Effector CD8-positive, alpha-beta T cell (primary cell): ENCODE results near the gene ERGIC3.
"Not testable (repeated sequence)": the region's sequence is repeated elsewhere in the genome, so short reads cannot be mapped to it uniquely, and the experiment has no call there.

Source experiments
- DNase-seq: peaks from one replicate; lab custom pipeline; 2025; lab: John Stamatoyannopoulos, UW
- total RNA-seq, 4 experiments: gene quantifications; one replicate each; lab custom pipeline; 2026; lab: John Stamatoyannopoulos, UW

Gene ERGIC3
- 111 to 136 (median 133) reads per million in 4 experiments for total RNA-seq

DNA sequence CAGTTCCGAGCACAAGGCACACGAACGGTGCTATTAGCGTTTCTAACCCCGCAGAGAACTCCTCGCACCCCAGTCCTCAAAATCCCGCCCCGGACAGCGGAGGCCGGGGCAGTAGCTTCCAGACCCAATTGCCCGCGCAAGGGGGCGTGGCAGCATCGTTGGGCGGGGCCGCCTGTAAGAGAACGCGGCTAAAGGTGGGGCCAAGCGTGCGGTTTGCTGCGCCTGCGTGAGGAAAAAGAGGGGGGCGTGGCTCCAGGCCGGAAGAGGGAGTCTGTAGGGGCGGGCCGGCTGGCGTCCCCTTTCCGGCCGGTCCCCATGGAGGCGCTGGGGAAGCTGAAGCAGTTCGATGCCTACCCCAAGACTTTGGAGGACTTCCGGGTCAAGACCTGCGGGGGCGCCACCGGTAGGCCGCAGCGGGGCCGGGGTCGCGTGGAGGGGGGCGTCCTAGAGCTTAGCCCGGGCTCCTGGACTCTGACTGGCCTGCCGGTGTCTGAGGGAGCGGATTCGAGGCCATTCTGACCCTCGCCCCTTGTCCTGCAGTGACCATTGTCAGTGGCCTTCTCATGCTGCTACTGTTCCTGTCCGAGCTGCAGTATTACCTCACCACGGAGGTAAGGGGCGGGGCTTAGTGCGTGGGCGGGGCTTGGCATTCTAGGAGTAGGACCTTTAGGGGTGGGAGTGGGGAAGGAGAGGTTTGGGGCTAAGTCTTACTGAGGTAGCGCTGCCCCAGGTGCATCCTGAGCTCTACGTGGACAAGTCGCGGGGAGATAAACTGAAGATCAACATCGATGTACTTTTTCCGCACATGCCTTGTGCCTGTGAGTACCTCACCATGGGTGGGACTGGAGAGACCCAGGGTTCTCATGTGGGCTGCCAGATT lies at the start of gene ERGIC3:
Gene ERGIC3 (plus strand): TSS at position 296 of the 880 bp plus-strand sequence. CDS start 20 bp downstream, at position 316.
- peak; percentile 93 for DNase-seq

DNA sequence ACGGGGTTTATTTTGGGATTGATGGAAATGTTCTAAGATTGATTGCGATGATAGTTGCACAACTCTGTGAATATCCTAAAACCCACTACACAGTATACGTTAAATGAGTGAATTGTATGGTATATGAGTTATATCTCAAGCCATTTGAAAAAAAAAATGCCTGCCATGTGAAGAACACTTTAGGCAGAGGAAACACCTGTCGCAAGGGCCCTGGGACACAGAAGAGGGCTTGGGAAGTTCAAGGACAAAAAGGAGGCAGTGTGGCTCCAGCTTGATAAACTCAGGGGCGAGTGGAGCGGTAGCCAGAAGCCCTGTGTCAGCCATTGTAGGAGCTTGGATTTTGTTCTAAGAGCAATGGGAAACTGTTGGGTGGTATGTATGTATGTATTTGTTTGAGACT lies 49.5 kb upstream of the ERGIC3 start:
- no peak for DNase-seq

DNA sequence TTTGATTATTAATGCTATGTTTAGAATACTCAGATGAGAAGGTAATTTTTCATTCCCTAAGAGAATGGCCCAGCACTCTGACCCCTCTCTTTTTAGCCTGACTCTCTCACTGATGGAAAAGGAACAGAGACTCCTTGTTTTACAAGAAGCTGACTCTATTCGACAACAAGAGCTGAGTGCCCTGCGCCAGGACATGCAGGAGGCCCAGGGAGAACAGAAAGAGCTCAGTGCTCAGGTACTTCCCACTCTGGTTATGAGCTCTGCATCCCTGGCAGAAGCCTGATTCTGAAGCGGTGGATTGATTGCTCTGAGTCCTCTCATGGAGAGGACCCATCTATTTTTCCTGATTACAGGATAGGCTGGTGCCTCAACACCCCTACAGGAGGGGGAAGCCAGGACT lies 45.4 kb upstream of the ERGIC3 start:
- DNase-seq, result no peak

DNA sequence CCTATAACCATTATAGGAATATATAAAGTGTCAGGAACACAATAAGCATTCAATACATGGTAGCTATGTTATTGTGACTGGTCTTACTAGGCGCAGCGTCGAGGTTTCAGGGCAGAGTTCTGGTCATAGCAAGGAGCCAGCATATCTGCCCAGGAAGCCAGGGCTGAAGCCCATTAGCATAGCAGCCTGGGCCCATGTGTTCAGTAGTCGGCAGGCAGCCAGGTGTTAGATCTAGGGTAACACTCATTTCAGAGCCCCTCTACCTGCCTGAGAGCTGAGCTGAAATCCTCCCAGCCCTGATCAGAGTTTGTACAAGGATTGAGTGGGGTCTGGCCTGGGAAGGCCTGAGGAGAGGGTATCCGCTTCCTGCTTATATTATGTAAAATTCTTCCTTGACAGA lies 44.6 kb upstream of the ERGIC3 start:
- DNase-seq, result no peak

DNA sequence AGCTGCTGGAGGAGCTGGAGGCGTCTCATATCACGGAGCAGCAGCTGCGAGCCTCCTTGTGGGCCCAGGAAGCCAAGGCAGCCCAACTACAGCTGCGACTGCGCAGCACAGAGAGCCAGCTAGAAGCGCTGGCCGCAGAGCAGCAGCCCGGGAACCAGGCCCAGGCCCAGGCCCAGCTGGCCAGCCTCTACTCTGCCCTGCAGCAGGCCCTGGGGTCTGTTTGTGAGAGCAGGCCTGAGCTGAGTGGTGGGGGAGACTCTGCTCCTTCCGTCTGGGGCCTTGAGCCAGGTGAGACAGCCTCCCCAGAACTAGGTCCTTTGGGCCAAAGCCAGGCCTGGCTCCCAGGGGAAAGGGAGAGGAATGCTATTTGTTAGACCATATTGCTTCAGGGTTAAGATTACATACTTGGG lies 44.1 kb upstream of the ERGIC3 start:
- no peak for DNase-seq

DNA sequence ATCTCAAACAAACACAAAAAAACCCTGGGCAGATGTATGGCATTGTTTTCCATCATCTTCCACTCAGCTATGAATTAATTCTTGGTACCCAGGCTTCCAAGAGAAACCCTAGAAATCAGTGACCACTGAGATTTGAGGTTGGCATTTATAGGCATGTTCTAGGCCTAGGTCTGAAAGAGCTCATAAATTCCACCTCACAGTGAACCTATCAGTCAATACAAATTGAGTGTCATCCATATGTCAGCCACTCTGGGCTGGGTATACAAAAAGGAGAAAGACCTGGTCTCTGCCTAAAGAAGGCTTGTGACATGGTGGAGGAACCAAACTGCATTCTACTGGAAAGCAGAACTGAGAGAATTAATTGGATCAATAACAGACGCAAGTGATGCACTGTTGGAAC lies 42.6 kb upstream of the ERGIC3 start:
- no peak for DNase-seq

DNA sequence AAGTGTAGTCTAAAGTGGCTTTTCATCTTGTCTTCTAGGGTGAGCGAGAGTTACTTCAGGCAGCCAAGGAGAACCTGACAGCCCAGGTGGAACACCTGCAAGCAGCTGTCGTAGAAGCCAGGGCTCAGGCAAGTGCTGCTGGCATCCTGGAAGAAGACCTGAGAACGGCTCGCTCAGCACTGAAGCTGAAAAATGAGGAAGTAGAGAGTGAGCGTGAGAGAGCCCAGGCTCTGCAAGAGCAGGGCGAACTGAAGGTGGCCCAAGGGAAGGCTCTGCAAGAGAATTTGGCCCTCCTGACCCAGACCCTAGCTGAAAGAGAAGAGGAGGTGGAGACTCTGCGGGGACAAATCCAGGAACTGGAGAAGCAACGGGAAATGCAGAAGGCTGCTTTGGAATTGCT lies 39.5 kb upstream of the ERGIC3 start:
- no peak for DNase-seq

DNA sequence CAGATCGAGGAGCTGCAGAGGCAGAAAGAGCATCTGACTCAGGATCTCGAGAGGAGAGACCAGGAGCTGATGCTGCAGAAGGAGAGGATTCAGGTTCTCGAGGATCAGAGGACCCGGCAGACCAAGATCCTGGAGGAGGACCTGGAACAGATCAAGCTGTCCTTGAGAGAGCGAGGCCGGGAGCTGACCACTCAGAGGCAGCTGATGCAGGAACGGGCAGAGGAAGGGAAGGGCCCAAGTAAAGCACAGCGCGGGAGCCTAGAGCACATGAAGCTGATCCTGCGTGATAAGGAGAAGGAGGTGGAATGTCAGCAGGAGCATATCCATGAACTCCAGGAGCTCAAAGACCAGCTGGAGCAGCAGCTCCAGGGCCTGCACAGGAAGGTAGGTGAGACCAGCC lies 38.6 kb upstream of the ERGIC3 start:
- DNase-seq, result no peak

DNA sequence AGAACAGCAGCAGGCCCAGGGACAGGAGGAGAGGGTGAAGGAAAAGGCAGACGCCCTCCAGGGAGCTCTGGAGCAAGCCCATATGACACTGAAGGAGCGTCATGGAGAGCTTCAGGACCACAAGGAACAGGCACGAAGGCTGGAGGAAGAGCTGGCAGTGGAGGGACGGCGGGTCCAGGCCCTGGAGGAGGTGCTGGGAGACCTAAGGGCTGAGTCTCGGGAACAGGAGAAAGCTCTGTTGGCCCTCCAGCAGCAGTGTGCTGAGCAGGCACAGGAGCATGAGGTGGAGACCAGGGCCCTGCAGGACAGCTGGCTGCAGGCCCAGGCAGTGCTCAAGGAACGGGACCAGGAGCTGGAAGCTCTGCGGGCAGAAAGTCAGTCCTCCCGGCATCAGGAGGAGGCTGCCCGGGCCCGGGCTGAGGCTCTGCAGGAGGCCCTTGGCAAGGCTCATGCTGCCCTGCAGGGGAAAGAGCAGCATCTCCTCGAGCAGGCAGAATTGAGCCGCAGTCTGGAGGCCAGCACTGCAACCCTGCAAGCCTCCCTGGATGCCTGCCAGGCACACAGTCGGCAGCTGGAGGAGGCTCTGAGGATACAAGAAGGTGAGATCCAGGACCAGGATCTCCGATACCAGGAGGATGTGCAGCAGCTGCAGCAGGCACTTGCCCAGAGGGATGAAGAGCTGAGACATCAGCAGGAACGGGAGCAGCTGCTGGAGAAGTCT lies 37.9 kb upstream of the ERGIC3 start:
- no peak for DNase-seq

DNA sequence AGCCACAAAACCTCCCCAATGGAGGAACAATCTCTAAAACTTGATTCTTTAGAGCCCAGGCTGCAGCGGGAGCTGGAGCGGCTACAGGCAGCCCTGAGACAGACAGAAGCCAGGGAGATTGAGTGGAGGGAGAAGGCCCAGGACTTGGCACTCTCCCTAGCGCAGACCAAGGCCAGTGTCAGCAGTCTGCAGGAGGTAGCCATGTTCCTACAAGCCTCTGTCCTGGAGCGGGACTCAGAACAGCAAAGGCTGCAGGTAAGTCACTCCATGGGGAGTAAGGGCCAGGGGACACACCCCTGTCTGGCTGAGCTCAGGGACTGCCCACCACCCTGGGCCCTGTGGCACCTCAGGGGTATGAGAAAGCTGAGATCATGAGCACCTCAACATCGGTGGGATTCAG lies 37.1 kb upstream of the ERGIC3 start:
- DNase-seq, result no peak

DNA sequence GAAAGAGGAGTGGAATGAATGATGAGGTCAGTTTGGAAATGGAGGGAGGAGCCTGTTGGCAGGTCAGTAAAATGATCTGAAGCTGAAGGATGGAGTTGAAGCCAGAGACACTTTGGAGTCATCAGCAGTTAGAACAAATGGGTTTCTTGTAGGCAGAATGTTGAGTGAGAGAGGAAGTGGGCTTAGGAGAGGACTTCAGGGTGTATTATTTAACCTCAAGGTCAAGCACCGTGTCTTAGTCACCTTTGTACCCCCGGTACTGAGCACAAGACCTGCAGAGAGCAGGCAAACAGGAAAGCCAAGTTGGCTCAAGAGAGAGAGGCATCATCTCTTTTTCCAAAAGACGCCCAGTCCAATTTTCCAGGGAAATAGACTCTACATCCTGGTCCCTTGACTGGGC lies 35.7 kb upstream of the ERGIC3 start:
- no peak for DNase-seq

DNA sequence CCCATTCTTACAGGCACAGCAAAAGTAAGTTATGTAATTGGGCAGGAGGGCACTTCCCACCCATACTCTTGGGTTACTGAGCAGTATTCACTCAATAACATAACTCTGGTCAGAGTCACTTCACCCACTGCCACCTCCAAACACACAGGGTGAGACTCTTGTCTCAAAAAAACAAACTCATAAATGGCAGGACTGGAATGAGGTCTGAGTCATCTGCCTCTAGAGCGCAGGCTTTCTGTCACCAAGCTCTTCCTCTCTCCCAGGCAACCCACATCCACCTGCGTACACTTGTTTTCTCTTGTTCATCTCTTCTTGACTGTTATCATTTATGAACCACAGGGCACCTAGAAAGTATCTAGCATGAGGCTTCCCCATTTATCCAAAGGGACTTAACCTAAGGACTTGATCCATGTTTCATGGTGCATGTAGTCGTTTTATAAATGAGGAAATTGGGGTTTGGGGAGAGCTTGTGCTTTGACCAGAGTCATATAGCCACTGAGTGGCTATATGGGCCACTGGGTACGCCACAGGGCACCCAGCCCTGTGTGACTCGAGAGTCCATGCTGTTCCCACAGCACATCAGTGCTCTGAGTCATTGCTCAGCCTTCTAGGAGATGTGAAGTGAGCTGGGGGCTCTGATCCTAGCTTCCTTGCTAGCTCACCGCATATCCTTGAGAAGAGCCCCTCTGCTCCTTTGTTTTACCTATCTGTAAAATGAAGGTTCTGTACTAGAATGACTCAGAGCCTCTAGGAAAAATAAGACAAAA lies 34.8 kb upstream of the ERGIC3 start:
- no peak for DNase-seq

DNA sequence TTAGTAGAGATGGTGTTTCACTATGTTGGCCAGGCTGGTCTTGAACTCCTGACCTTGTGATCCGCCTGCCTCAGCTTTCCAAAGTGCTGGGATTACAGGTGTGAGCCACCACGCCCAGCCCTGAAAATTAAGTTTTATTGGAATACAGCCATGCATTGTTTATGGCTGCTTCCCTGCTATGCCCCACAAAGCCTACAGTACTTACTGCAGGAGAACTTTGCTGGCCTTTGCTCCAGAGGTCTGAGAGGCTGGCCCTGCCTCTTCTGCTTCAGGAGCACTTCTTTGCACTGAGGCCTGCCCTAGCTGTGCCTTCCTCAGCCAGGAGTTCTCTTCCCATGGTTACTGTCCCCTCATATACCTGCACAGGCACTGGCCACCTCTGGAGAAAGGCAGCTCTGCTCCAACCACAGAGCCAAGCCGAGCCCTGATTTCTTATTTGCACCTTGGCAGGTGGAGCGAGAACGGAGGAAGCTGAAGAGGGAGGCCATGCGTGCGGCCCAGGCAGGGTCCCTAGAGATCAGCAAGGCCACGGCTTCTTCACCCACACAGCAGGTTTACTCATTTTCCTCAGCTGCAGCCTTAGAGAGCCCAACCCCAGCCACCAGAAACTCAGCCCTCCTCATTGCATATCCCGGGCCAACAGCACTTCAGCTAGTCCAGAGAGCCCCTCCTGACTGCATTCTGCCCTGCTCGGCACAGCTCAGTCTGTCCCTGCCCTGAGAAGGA lies 33.2 kb upstream of the ERGIC3 start:
- DNase-seq, result no peak

DNA sequence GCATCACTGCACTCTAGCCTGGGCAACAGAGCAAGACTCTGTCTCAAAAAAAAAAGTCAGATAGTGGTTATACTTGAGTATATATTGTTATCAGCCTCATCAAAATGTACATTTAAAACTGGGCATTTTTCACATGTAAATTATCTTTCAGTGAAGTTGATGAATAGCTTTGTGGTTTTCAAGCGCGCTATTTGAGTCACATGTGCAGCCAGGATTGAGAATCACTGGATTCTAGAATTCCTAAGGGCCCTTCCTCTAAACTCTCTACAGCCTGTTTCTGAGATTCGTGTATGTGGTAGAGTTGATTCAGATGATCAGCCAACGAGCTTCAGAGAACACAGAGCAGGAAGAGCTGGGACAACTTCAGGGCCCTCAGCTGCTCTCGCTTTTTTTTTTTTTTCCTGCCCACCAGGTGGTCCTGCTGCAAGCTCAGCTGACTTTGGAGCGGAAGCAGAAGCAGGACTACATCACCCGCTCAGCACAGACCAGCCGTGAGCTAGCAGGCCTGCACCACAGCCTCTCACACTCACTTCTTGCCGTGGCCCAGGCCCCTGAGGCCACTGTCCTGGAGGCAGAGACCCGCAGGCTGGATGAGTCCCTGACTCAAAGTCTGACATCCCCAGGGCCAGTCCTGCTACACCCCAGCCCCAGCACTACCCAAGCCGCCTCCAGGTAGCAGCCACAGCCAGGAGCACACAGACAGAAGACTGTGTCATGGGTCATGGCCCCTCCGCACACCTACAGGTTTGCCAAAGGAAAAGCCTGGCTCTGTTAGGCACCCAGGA lies 30.7 kb upstream of the ERGIC3 start:
- no peak for DNase-seq

DNA sequence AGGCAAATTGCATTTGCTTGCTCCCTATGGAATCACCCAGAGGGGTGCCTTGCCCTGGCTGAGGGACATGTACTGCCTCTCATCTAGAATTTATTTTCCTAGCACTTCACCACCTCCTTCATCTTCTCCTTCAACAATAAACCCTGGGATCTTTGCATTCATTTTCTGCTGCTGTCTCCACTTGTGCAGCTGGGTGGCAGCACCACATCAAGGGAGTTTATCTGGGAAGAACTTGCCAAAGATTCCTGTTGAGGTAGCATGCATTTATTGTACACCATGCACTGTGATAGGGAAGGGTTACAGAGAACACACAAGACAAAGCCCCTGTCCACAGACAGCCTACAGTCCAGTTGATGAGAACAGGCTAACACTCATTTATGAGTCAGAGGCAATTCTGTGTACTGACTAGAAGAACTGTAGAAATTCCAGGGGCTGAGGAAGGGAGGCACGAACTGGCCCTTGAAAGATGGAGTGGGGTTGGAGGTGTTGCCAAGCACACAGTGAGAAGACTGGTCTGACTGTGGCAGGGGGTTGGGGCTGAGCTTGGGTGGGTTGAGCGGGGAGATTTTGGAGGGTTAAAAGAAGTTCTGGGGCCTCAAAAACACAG lies 30.0 kb upstream of the ERGIC3 start:
- no peak for DNase-seq

DNA sequence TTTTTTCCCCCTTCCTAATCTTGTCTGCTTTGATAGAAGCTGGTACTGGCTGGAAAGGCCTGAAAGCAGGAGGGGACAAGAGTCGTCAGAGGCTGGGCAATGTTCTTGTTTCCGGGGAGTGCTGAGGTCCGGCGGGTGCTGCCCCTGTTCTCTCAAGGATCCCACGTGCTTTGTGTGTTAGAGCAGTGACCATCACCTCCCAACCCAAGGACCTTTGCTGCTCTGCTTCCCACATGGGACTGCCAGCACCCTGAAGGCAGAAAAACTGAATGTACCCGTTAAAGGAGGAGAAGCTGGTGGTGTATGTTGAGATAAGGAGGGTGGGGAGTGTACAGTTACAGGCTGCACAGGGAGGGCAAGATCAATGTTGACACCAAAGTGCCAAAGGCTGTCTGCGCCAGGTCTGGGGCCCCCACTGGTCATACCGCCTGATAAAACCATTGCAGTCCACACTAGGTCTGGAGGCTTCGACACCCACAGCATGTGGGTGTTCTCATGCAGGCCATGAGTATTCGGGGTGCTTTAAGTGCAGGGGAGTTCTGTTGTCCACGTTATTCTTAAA lies 27.4 kb upstream of the ERGIC3 start:
- DNase-seq, result no peak

DNA sequence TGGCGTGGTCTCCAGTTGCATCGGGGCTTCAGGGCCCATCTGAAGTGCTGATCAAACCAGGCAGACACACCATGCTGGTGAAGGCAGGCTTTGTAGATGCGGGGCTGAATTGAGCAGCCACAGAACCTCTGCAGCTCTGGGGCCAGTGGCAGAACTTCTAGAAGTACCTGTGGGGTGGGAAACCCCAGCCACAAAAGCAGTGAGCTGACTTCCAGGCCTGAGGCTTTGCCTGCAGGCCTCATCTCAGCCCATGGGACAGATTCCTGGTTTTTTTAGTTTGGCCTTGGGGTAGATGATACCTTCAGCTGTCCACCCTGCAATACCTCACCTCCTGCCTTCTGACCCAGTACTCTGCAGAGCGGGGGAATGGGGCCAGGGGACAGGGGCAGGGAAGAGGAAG lies 26.5 kb upstream of the ERGIC3 start:
- DNase-seq, result no peak

DNA sequence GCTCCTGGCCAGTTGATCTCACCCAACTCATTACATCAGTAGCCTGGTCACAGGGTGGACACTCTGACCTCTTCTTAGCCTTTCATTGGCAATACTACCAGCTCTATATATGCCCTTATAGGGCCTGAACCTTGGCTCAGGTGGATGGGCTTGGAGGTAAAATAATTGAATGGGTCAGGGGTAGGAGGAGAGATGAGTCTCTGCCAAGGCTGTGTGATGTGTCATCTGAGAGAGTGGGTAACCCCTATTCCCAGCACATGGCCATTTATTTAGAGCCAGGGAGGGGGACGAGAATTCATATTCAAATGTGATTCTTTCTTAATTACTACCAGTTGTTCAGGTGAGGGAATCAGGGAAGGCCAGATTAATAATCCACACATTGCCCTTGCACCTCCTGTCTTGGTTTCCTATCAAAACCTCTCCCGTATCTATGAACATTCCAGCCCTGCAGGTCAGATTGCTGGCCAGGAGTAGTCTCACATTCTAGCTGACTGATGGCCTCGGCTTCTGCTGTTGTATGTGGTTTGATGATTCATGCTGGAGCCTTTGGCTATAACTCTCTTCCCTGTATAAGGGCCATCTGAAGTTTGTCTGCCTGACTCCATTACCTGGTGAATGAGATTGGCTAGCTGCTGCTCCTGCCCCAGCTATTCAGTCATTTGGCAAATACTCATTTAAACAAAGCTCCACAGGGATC lies 25.8 kb upstream of the ERGIC3 start:
- DNase-seq, result no peak

DNA sequence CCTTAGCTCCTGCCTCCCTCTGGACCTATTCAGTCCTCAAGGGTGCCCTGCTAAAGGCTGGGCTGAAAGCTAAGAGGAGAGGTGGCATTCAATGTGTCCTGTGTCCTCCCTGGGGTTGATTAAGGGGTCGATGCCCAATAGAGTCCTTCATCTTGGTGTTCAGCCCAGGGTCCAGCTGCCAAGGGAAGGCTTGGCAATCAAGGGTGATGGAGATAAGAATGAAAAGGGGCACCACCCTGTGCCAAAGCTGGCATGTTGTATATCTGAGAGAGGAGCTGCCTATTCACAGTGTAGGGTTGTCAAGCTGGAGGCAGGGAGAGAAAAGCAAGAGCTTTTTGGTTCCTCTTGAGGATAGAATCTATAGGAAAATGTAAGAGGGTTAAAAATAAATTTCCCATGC lies 24.8 kb upstream of the ERGIC3 start:
- no peak for DNase-seq

DNA sequence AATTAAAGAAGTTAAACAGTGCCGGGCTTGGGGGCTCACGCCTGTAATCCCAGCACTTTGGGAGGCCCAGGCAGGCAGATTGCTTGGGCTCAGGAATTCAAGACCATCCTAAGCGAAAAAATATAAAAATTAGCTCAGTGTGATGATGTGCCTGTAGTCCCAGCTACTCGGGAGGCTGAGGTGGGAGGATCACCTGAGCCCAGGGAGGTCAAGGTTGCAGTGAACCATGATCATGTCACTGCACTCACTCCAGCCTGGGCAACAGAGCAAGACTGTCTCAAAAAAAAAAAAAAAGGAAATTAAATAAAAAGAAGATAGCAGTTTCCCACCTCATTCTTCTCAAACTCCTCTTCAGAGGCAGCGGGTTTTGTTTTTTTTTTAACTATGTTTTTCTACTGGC lies 24.1 kb upstream of the ERGIC3 start:
- not testable (repeated sequence) for DNase-seq
